Measurements from ENCODE around the gene UBA3. TPM values are rescaled to one million over a fixed set of nuclear protein-coding genes. Genes with fewer than 3 reads are reported as not detected.

The UBA3 gene
- total RNA-seq, 1 donor from 2014 or later, result 47.8 TPM

DNA sequence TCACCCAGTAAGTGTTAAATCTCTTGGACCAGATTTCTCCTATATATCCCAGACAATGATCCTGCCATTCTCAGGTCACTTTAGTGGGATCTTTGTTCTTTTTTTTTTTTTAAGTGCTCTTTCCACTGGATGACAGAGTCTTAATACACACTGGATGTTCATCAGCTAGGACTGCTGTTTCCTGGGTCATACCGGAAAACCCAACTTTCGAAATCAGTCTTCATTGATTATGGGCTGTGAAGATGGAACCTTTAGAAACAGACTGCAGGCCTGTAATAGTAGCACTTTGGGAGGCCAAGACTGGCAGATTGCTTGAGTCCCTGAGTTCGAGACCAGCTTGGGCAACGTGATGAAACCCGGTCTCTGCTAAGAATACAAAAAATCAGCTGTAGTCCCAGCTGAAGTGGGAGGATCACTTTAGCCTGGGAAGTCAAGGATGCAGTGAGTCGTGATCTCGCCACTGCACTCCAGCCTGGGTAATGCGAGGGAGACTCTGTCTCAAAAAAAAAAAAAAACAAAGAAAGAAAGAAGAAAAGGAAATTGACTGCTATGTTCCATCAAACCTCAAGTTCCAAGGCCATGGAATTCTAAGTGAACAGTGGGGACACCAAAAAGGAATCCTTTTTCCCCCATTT is 69.0 kb downstream of the UBA3 start:
- no peak for ATAC-seq

DNA sequence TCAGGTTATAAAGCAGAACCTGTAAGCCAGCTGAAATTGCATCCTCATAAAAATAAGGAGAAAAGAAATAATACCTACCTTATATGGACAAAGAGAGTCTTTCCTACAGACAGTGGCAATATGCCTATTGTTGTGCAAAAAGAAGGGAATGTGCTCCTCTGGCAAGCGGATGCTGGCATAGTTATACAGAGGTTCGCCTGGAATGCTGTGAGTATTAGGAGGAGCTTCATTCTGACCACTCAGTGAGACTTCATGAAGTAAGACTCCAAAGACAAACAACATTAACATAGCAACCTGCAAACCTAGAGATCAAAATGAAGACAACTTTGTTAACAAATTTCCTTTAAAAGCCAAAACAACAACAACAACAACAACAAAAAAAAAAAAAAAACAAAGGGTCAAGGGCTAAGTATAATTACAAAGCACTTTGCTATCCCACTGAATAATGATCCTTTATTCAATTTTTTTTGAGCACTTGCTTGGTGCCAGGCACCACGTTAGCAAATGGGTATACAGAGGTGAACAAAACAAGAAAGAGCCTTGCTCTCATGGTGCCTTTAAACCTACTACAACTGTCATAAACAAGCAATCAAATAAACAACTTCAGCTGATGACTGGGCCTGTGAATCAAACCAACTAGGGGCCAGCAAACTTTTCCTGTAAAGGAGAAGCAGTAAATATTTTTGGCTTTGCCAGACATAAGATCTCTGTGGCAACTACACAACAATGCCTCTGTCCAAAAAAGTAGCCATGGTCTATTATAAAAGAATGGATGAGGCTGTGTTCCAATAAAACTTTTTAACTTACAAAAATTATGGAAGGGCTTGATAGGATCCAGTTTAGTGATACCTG is 70.4 kb downstream of the UBA3 start:
- ATAC-seq, result no peak

- no peak for ATAC-seq
Observed at GRCh38 chr3:69008980-69009379, 71.2 kb downstream of the UBA3 start.

GRCh38 chr3:69005791-69006482 is 74.2 kb downstream of the UBA3 start:
- no peak for ATAC-seq

GRCh38 chr3:69005071-69005790 is 74.9 kb downstream of the UBA3 start:
- ATAC-seq, result no peak

Other genes with a start within 250 kb of the UBA3 start
- not detected for gene TAFA4, start 147.8 kb downstream of the UBA3 start, total RNA-seq
- 19.6 TPM for gene EOGT, start 66.7 kb downstream of the UBA3 start, total RNA-seq
- 16.0 TPM for gene TMF1, start 28.0 kb downstream of the UBA3 start, total RNA-seq
- 36.4 TPM for gene ARL6IP5, start 4.6 kb upstream of the UBA3 start, total RNA-seq
- not detected for gene LMOD3, start 42.2 kb upstream of the UBA3 start, total RNA-seq